Left renal cortex interstitium (tissue), 4 donors: ENCODE data around the gene KCNQ1. TPM values are rescaled to one million over a fixed set of nuclear protein-coding genes. Genes with fewer than 3 reads are reported as not detected.

ENCODE experiments used
- DNase-seq, 4 donors: peaks; one replicate each; pipeline ENCODE4 v3.0.0-alpha.2; 2013; ENCODE audit warnings: low read depth in 4 of 4, low spot score in 2 of 4, missing footprints in 1 of 4
- polyA plus RNA-seq, 4 donors: library from polyadenylated mRNA; unstranded; fragments of 120-200 nt; gene quantifications; one replicate each; pipeline ENCODE4 v1.2.1, GENCODE V29; 2013; ENCODE audit not compliant: insufficient read length in 4 of 4

KCNQ1 gene
- polyA plus RNA-seq, 4 donors, result 10.4 to 14.8 (median 13.1) TPM

- no peak for DNase-seq
Observed at GRCh38 chr11:2672553-2673249, 227.9 kb downstream of the KCNQ1 start.

GRCh38 chr11:2673250-2673610 lies 228.4 kb downstream of the KCNQ1 start:
- DNase-seq, result no peak

- no peak for DNase-seq
Observed at GRCh38 chr11:2673871-2674471, 229.2 kb downstream of the KCNQ1 start.

- no peak for DNase-seq
Observed at GRCh38 chr11:2674658-2675131, 229.9 kb downstream of the KCNQ1 start.

GRCh38 chr11:2675540-2675939 lies 230.7 kb downstream of the KCNQ1 start:
- DNase-seq, result no peak

- DNase-seq, result no peak
Observed at GRCh38 chr11:2677127-2677526, 232.3 kb downstream of the KCNQ1 start.

GRCh38 chr11:2678396-2678795 lies 233.6 kb downstream of the KCNQ1 start:
- DNase-seq, result no peak

- DNase-seq, result no peak
Observed at GRCh38 chr11:2679011-2679676, 234.3 kb downstream of the KCNQ1 start.

GRCh38 chr11:2681408-2682145 lies 236.8 kb downstream of the KCNQ1 start:
- no peak for DNase-seq

- no peak for DNase-seq
Observed at GRCh38 chr11:2683806-2684205, 239.0 kb downstream of the KCNQ1 start.

- DNase-seq, result no peak
Observed at GRCh38 chr11:2684581-2684980, 239.8 kb downstream of the KCNQ1 start.

GRCh38 chr11:2685051-2685450 lies 240.2 kb downstream of the KCNQ1 start:
- no peak for DNase-seq

- DNase-seq, result no peak
Observed at GRCh38 chr11:2685566-2686359, 241.0 kb downstream of the KCNQ1 start.

GRCh38 chr11:2686360-2687222 lies 241.8 kb downstream of the KCNQ1 start:
- DNase-seq, result no peak

GRCh38 chr11:2687223-2687530 lies 242.4 kb downstream of the KCNQ1 start:
- DNase-seq, result no peak

- no peak for DNase-seq
Observed at GRCh38 chr11:2687782-2688191, 243.0 kb downstream of the KCNQ1 start.

- no peak for DNase-seq
Observed at GRCh38 chr11:2688381-2689231, 243.8 kb downstream of the KCNQ1 start.

- no peak for DNase-seq
Observed at GRCh38 chr11:2689651-2690575, 245.1 kb downstream of the KCNQ1 start.
